ENCODE measurements around the gene STKLD1. TPM values are rescaled to one million over a fixed set of nuclear protein-coding genes. Genes with fewer than 3 reads are reported as not detected.

The STKLD1 gene
- total RNA-seq, 3 donors from 2014 or later: 0.16 to 0.42 TPM; not detected in 1

DNA sequence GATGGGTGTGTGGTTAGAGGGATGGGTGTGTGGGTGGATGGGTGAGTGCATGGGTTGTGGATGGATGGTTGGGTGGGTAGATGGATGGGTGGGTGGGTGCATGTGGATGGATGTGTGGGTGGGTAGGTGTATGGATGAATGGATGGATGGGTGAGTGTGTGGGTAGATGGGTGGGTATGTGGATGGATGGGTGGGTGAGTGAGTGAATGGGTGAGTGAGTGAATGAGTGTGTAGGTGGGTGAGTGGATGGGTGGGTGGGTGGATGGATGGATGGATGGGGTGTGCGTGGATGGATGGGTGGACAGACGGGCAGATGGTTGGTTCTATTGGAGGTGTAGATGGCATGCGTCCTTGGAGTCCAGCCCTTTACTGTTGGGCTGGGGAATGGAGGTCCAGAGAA lies 17.2 kb downstream of the STKLD1 start:
- no peak for ATAC-seq
- Mint-ChIP-seq H3K36me3 (ENCODE audit: insufficient read depth) (no peaks in the 10 kb centered on the region), H3K9me3 (no peaks in the 10 kb centered on the region), H3K4me1 (ENCODE audit: low read depth) (no peaks in the 10 kb centered on the region), H3K4me3 (no peak overlapping the region), H3K27me3 (ENCODE audit: low read depth) (peaks cover 7% of the 10 kb centered on the region)
- DNase-seq: no peak

GRCh38 chr9:133394687-133395271 lies 18.6 kb downstream of the STKLD1 start:
- H3K9me3 Mint-ChIP-seq: no peaks in the 10 kb centered on the region
- ATAC-seq (no peak), DNase-seq (no peak)
- H3K4me1 Mint-ChIP-seq (ENCODE audit: low read depth): no peaks in the 10 kb centered on the region
- no peak overlapping the region for H3K4me3 Mint-ChIP-seq
- H3K36me3 Mint-ChIP-seq (ENCODE audit: insufficient read depth): no peaks in the 10 kb centered on the region
- H3K27me3 Mint-ChIP-seq (ENCODE audit: low read depth): peaks cover 6% of the 10 kb centered on the region

DNA sequence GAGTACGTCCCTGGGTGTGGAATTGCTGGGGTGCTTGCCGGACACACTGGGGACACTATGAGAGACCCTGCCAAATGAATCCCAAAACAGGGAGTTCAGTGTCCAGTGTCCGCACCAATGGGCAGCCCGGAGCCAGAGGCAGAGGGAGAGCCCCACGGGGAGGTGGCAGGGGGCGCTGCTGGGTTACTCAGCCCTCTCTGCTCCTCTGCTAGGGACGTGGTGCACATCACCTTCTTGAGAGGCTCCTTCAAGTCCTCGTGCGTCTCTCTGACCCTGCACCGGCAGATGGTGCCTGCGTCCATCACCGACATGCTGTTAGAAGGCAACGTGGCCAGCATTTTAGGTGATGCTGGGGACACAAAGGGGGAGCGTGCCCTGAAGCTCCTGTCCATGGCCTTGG lies 20.8 kb downstream of the STKLD1 start:
- no peak for DNase-seq
- ATAC-seq: no peak
- Mint-ChIP-seq H3K9me3 (no peaks in the 10 kb centered on the region), H3K27me3 (ENCODE audit: low read depth) (peaks cover 5% of the 10 kb centered on the region), H3K4me3 (no peak overlapping the region), H3K4me1 (ENCODE audit: low read depth) (no peaks in the 10 kb centered on the region), H3K36me3 (ENCODE audit: insufficient read depth) (no peaks in the 10 kb centered on the region)

DNA sequence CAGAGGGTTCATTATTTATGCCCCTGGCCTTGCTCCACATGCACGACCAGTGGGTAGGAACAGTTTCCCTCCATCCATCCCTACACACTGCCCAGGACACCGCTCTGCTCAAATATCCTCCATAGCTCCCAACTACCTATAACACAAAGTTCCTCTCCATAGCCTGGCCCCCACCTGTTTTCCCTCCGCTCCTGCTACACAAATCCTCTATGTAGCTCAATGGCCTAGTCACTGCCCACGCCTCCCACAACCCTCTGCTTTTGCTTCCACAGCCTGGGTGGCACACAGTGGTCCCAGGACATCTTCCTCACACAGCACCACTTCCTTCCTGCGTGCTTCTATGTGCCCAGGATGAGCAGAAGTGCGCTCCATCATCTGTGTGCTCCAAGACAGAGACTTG lies 21.2 kb downstream of the STKLD1 start:
- H3K27me3 Mint-ChIP-seq (ENCODE audit: low read depth): peaks cover 5% of the 10 kb centered on the region
- H3K4me1 Mint-ChIP-seq (ENCODE audit: low read depth): no peaks in the 10 kb centered on the region
- H3K36me3 Mint-ChIP-seq (ENCODE audit: insufficient read depth): no peaks in the 10 kb centered on the region
- ATAC-seq (no peak), DNase-seq (no peak)
- no peaks in the 10 kb centered on the region for H3K9me3 Mint-ChIP-seq
- H3K4me3 Mint-ChIP-seq: no peak overlapping the region

GRCh38 chr9:133397895-133398294 lies 21.7 kb downstream of the STKLD1 start:
- H3K36me3 Mint-ChIP-seq (ENCODE audit: insufficient read depth): no peaks in the 10 kb centered on the region
- no peak overlapping the region for H3K4me3 Mint-ChIP-seq
- DNase-seq (no peak), ATAC-seq (no peak)
- H3K9me3 Mint-ChIP-seq: no peaks in the 10 kb centered on the region
- no peaks in the 10 kb centered on the region for H3K4me1 Mint-ChIP-seq (ENCODE audit: low read depth)
- H3K27me3 Mint-ChIP-seq (ENCODE audit: low read depth): peaks cover 5% of the 10 kb centered on the region

GRCh38 chr9:133400292-133400691 lies 24.1 kb downstream of the STKLD1 start:
- Mint-ChIP-seq H3K9me3 (no peaks in the 10 kb centered on the region), H3K36me3 (ENCODE audit: insufficient read depth) (peaks cover under 1% of the 10 kb centered on the region), H3K4me1 (ENCODE audit: low read depth) (no peaks in the 10 kb centered on the region), H3K27me3 (ENCODE audit: low read depth) (no peaks in the 10 kb centered on the region), H3K4me3 (no peak overlapping the region)
- no peak for DNase-seq
- ATAC-seq: no peak

- Mint-ChIP-seq H3K27me3 (ENCODE audit: low read depth) (no peaks in the 10 kb centered on the region), H3K4me1 (ENCODE audit: low read depth) (no peaks in the 10 kb centered on the region), H3K36me3 (ENCODE audit: insufficient read depth) (peaks cover 9% of the 10 kb centered on the region), H3K9me3 (no peaks in the 10 kb centered on the region), H3K4me3 (no peak overlapping the region)
- ATAC-seq: no peak
- no peak for DNase-seq
These were observed 25.4 kb downstream of the STKLD1 start for GRCh38 chr9:133401588-133401987.

GRCh38 chr9:133402689-133403088 lies 26.5 kb downstream of the STKLD1 start:
- peaks cover 8% of the 10 kb centered on the region for H3K4me1 Mint-ChIP-seq (ENCODE audit: low read depth)
- H3K27me3 Mint-ChIP-seq (ENCODE audit: low read depth): no peaks in the 10 kb centered on the region
- ATAC-seq: no peak
- no peak overlapping the region for H3K4me3 Mint-ChIP-seq
- DNase-seq: no peak
- H3K9me3 Mint-ChIP-seq: no peaks in the 10 kb centered on the region
- peaks cover 17% of the 10 kb centered on the region for H3K36me3 Mint-ChIP-seq (ENCODE audit: insufficient read depth)

GRCh38 chr9:133403766-133404453 lies 27.7 kb downstream of the STKLD1 start:
- Mint-ChIP-seq H3K4me3 (no peak overlapping the region), H3K9me3 (no peaks in the 10 kb centered on the region), H3K4me1 (ENCODE audit: low read depth) (peaks cover 9% of the 10 kb centered on the region), H3K36me3 (ENCODE audit: insufficient read depth) (peaks cover 22% of the 10 kb centered on the region), H3K27me3 (ENCODE audit: low read depth) (no peaks in the 10 kb centered on the region)
- peak; percentile 38 to 39 for ATAC-seq
- peak; percentile 62 for DNase-seq

- H3K4me3 Mint-ChIP-seq: no peak overlapping the region
- ATAC-seq (no peak), DNase-seq (no peak)
- peaks cover 22% of the 10 kb centered on the region for H3K36me3 Mint-ChIP-seq (ENCODE audit: insufficient read depth)
- H3K4me1 Mint-ChIP-seq (ENCODE audit: low read depth): peaks cover 9% of the 10 kb centered on the region
- H3K9me3 Mint-ChIP-seq: no peaks in the 10 kb centered on the region
- no peaks in the 10 kb centered on the region for H3K27me3 Mint-ChIP-seq (ENCODE audit: low read depth)
These were observed 28.4 kb downstream of the STKLD1 start for GRCh38 chr9:133404454-133405002.

- no peak for DNase-seq
- Mint-ChIP-seq H3K9me3 (no peaks in the 10 kb centered on the region), H3K27me3 (ENCODE audit: low read depth) (no peaks in the 10 kb centered on the region), H3K36me3 (ENCODE audit: insufficient read depth) (peaks cover 34% of the 10 kb centered on the region), H3K4me1 (ENCODE audit: low read depth) (peaks cover 9% of the 10 kb centered on the region), H3K4me3 (no peak overlapping the region)
- no peak for ATAC-seq
These were observed 29.6 kb downstream of the STKLD1 start for GRCh38 chr9:133405508-133406438.

- peaks cover 38% of the 10 kb centered on the region for H3K36me3 Mint-ChIP-seq (ENCODE audit: insufficient read depth)
- no peaks in the 10 kb centered on the region for H3K27me3 Mint-ChIP-seq (ENCODE audit: low read depth)
- no peaks in the 10 kb centered on the region for H3K9me3 Mint-ChIP-seq
- ATAC-seq: peak; percentile 92 to 95
- H3K4me1 Mint-ChIP-seq (ENCODE audit: low read depth): peaks cover 9% of the 10 kb centered on the region
- no peak overlapping the region for H3K4me3 Mint-ChIP-seq
- peak; percentile 80 for DNase-seq
These were observed 30.5 kb downstream of the STKLD1 start for GRCh38 chr9:133406480-133407307.

- no peak for DNase-seq
- no peak for ATAC-seq
- peaks cover 9% of the 10 kb centered on the region for H3K4me1 Mint-ChIP-seq (ENCODE audit: low read depth)
- H3K27me3 Mint-ChIP-seq (ENCODE audit: low read depth): no peaks in the 10 kb centered on the region
- H3K9me3 Mint-ChIP-seq: no peaks in the 10 kb centered on the region
- H3K4me3 Mint-ChIP-seq: no peak overlapping the region
- H3K36me3 Mint-ChIP-seq (ENCODE audit: insufficient read depth): peaks cover 44% of the 10 kb centered on the region
These were observed 31.9 kb downstream of the STKLD1 start for GRCh38 chr9:133408042-133408441.

DNA sequence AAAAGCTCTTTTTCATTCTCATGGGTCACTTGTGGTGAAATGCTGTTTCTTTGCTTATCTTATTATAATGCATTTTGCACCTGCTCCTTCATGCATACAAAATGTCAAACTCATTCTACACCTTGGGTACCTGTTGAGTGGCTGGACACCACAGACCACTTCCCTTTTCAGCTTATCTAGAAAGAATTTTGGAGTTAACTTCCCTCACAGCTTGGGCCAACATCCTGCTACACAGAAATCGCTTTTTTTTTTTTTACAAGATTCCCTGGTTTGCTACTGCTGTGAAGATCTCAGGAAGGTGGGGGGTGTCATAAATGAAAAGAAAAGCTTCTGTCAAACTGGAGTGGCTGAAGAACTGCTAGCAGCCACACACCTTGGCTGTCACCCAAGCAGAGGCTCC lies 39.0 kb downstream of the STKLD1 start:
- H3K36me3 Mint-ChIP-seq (ENCODE audit: insufficient read depth): peaks cover 33% of the 10 kb centered on the region
- DNase-seq (no peak), ATAC-seq (no peak)
- peak overlapping the region; percentile 94 for H3K4me3 Mint-ChIP-seq
- no peaks in the 10 kb centered on the region for H3K9me3 Mint-ChIP-seq
- H3K4me1 Mint-ChIP-seq (ENCODE audit: low read depth): peaks cover 45% of the 10 kb centered on the region
- no peaks in the 10 kb centered on the region for H3K27me3 Mint-ChIP-seq (ENCODE audit: low read depth)

Data from activated T-cell treated with anti-CD3 and anti-CD28 coated beads, Interleukin-2, amount 50 U/mL, for 4 hours (primary cell).